IPS-NIHi11 (cell line): ENCODE data around the gene WT1.

Experiments
- DNase-seq: peaks from one replicate; pipeline ENCODE4 v3.0.0; 2012; ENCODE audit warnings: mixed read lengths, low spot score

Gene WT1

DNA sequence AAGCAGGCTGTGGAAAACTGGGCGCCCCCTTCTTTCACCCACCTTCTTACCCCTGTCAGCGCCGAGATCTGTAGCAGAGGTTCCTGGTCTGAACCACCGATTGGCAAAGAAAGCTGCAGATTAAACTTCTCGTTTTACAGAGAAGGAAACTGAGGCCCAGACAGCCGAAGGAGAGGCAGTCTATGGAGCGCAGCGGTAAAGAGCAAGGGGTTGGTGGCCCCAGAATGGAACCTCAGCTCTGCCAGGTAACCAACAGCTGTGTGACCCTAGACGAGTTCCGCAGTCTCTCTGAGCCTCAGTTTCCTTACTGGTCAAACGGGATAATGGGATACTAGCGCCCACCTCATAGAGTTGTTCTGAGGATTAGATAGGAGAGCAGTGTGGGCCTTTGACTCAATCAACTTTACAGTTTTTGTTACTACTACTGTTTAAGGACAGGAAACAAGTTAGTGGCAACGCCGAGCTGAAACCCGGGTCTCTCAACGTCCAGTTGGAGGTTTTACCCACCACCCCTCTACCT lies 3.1 kb upstream of the WT1 start:
- DNase-seq: no peak

- DNase-seq: peak; percentile 48
Observed at GRCh38 chr11:32437495-32438345, 2.4 kb upstream of the WT1 start.

GRCh38 chr11:32436751-32437494 lies 1.6 kb upstream of the WT1 start:
- DNase-seq: no peak

DNA sequence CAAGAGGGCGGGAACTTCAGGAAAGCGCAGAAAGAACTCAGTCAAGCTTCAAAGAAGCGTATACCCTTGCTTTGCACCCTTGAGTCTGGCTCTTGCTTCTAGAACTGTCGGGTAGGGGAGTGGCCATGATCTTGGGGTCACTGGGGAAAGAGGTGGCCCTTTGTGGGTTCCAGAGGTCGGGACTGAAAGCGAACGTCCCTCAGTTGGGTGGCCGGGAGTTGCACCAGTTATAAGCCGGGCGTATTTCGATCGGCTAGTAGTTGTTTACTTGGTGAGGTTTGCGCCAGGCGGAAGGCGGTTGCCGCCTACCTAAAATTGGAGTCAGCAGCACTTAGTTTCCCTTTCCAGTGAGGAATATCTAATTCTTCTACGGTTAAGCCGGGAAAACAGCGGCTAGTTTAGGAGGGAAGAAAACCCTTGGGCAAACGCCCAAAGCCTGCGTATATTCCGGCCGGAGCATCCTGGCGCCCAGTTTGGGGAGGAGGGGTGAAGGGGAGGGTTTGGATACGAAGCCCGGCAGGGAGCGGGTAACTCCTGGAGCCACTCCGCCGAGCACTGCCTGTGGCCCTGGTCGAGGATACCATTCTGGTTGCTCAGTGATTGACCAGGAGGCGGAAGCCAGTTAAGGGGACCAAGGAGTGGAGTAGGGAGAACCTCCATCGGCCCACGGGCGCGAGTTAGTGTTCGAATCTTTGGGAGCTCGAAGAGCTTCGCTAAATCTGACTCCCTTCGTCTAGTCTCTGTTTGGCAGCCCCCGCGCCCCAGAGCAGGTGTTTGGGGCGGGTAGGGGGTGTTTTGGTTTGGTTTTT lies 807 bp upstream of the WT1 start:
- no peak for DNase-seq

DNA sequence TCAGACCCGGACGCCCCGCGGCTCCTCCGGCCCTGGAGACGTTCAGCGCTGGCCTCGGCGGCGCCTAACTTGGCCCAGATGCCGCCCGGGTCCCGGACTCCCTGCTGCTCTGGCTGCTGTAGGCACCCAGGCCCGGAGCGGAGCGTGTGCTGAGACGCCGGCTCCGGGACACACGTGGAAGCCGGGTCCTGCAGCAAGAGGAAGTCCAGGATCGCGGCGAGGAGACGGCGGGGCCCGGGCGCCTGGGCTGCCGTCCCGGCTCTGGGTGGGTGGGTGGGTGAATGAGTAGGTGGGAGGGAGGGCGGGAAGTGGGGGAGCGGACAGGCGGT lies 223 bp downstream of the WT1 start:
- DNase-seq: no peak

- peak; percentile 50 for DNase-seq
Observed at GRCh38 chr11:32434356-32435151, 785 bp downstream of the WT1 start.

- no peak for DNase-seq
Observed at GRCh38 chr11:32433914-32434355, 1.4 kb downstream of the WT1 start.

- no peak for DNase-seq
Observed at GRCh38 chr11:32433101-32433913, 2.0 kb downstream of the WT1 start.

GRCh38 chr11:32432565-32432964 lies 2.8 kb downstream of the WT1 start:
- DNase-seq: no peak

GRCh38 chr11:32430568-32431381 lies 4.6 kb downstream of the WT1 start:
- peak; percentile 50 for DNase-seq

GRCh38 chr11:32429477-32429876 lies 5.9 kb downstream of the WT1 start:
- no peak for DNase-seq

GRCh38 chr11:32428665-32429303 lies 6.6 kb downstream of the WT1 start:
- DNase-seq: no peak

DNA sequence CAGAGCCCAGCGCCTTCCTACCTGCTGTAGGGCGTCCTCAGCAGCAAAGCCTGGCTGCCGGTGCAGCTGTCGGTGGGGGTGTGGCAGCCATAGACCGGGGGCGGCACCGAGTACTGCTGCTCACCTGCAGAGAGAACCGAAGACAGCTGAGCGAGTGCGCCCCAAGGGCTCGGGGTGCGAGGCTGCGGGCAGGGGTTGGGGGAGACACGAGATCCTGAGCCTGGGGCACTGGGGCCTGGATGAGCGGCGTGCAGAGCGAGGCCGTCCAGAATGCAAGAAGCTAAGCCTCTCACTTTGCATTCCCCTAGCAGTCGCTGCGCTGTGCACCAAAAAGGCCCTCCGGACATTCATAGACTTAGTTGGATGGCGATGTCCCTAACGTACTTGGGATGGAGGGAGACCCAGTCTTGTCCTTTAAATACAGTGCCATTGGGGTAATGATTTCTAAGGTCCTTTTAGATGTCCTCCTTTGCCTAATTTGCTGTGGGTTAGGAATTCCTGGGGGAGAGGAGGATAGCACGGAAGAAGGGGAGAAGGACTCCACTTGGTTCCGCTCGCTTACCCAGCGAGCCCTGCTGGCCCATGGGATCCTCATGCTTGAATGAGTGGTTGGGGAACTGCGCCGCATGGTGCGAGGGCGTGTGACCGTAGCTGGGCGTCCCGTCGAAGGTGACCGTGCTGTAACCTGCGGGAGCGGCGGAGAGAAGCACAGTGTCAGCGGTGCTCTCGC lies 7.2 kb downstream of the WT1 start:
- DNase-seq: no peak

DNA sequence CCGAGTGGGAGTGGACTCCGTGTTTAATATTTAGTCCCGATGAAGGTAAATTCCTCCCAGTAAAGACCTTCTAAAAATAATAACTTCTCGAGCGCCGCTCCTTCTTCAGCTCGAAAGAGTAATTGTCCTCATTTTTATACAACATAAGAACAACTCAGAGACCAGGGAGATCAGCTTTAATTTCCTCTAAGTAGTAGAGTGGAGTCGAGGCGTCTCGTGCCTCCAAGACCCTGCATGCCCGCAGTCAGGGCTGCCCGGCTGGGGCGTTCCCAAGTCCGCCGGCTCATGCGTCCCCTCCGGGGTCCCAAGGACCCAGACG lies 7.8 kb downstream of the WT1 start:
- no peak for DNase-seq

- DNase-seq: peak; percentile 62
Observed at GRCh38 chr11:32426819-32427615, 8.3 kb downstream of the WT1 start.

DNA sequence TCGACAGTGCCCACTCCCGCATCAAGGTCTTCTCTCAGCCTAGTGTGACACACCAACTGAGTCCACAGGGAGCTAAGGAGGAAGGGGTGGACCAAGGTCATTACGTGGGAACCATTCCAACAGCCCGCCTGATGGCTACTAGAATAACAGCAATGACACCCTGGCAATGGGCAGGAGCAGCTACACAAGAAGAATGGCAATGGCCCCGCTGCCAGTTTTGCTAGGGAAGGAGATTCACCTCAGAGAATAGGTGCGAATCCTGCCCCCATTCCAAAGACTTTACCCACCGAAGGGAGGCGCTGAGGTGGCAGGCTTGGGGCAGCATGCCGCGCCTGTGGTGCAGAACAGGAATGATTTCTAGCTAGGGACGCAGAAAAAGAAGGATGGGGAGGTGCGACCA lies 9.1 kb downstream of the WT1 start:
- DNase-seq: no peak

DNA sequence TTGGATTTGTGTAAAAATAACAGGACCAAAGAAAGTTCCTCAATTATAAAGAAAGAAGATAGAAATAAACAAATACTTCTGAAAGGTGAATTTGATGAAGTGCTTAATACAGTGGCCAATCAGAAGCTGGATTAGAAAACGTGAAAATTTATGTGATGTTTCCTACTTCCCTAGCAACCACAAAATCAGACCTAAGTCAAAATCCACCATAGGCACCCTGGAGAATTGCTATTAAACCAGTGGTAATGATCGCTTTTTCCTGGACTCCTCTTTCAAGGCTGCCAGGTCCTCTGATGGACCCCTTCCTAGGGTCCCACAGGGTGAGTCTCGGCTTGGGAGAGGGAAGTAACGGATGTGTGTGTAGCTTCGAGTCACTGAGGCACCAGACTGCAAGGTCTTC lies 9.6 kb downstream of the WT1 start:
- no peak for DNase-seq

DNA sequence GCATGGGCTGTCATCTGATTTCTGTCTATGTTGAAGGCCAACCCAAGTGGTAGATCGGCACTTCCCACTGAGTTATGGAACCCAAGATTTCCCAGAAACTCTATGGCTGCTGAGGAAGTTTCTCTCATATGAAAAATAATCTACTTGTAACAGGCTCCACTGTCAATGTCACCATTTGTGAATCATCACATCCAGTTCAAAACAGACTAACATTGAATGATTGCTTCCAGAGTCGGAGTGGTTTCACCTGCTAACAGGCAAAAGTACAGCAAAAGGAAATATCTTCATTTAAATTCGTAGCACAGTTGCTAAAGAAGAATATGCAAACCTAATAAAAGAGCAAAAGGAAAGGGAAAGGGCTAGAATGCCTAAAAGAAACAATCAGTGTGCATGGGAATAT lies 12.8 kb downstream of the WT1 start:
- no peak for DNase-seq
